ENCODE data around the gene SV2B. TPM values are rescaled to one million over a fixed set of nuclear protein-coding genes. Genes with fewer than 3 reads are reported as not detected.

The SV2B gene
- total and polyA plus RNA-seq, 2 donors (not counting 1 experiment from before 2014, with no cell fraction given) = under 0.01 TPM; not detected in 1

DNA sequence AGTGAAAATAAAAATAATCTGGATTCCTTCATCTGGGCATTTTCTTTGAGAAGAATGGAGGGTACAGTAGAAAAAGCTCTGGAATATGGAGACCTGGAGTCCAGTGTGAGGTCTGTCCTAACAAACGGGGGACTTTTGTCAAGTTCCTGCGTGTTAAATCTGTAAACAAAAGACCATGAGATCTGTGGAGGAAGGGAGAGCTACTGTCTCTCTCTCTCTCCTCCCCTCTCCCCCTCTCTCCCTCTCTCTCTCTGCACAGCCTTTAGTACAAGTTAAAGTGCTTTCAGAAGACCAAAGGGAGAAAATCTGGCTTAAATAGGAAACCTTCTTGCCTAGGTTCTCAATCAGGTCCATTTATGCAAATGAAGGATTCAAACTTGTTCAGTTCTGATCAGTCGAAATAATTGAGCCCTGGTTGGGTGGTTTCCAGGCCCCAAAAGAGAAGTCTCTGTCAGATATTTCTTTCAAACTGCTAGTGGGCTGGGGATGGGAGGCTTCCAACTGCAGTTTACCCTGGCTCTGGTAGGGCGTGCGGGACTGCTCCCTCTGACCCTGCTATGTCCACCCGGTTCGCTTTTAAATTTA, 103.7 kb downstream of the SV2B start:
- H3K79me2 ChIP-seq (ENCODE audit: control insufficient read depth, insufficient read depth, low read length) = no peaks in the 10 kb centered on the region
- no peak overlapping the region for H2AFZ ChIP-seq (ENCODE audit: low read length)
- H3K9ac ChIP-seq (ENCODE audit: insufficient read depth, low read length) = no peak overlapping the region
- H3K27ac ChIP-seq (ENCODE audit: insufficient read depth, low read length) = no peak overlapping the region
- no peak for TF ChIP-seq EZH2 (IDR thresholded peaks at IDR 0.05; ENCODE audit: low read length, missing control alignments)
- TF ChIP-seq, protein P1, sequence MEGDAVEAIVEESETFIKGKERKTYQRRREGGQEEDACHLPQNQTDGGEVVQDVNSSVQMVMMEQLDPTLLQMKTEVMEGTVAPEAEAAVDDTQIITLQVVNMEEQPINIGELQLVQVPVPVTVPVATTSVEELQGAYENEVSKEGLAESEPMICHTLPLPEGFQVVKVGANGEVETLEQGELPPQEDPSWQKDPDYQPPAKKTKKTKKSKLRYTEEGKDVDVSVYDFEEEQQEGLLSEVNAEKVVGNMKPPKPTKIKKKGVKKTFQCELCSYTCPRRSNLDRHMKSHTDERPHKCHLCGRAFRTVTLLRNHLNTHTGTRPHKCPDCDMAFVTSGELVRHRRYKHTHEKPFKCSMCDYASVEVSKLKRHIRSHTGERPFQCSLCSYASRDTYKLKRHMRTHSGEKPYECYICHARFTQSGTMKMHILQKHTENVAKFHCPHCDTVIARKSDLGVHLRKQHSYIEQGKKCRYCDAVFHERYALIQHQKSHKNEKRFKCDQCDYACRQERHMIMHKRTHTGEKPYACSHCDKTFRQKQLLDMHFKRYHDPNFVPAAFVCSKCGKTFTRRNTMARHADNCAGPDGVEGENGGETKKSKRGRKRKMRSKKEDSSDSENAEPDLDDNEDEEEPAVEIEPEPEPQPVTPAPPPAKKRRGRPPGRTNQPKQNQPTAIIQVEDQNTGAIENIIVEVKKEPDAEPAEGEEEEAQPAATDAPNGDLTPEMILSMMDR (conservative IDR thresholded peaks at IDR 0.05 in 1 of 2, IDR thresholded peaks at IDR 0.05 in 1 of 2; ENCODE audit: low read depth in 1 of 2, low read length in 2 of 2) = no peak
- DNase-seq (ENCODE audit: low read depth in 2 of 2) = no peak
- H3K4me3 ChIP-seq (replicated peaks in 1 of 4; ENCODE audit: control extremely low read depth in 1 of 4, insufficient read depth in 1 of 4, low read depth in 3 of 4, low read length in 4 of 4) = no peak overlapping the region
- no peak overlapping the region for H3K4me2 ChIP-seq (ENCODE audit: extremely low read depth, insufficient read depth, low read length)
- H3K27me3 ChIP-seq (ENCODE audit: control insufficient read depth, insufficient read depth, low read length) = no peaks in the 10 kb centered on the region
- H3K9me3 ChIP-seq (ENCODE audit: control insufficient read depth, insufficient read depth, low read depth, low read length) = no peaks in the 10 kb centered on the region
- H3K36me3 ChIP-seq (ENCODE audit: control insufficient read depth, insufficient read depth, low read length) = no peaks in the 10 kb centered on the region
- no peaks in the 10 kb centered on the region for H3K4me1 ChIP-seq (ENCODE audit: control insufficient read depth, extremely low read depth, insufficient read depth, low read length)
- H4K20me1 ChIP-seq (ENCODE audit: control insufficient read depth, extremely low read depth, insufficient read depth, low read length) = no peaks in the 10 kb centered on the region

DNA sequence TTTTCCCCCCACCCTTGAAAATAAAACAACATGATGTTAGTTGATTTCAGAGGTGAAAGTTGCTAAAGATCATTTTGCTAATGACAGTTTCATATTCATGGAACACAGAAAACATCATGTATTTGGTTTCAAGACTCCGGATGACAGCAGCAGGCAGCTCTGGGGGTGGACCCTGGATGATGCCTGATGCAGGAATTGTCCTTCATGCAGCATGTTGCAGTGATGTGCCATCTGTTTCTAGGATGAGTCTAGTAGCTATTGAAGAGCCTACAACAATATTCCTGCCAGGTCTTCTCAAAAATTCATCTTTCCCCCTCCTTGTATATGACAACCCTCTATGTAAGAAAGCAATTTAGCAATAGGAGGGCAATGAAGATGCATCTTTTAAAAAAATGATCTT, 108.3 kb downstream of the SV2B start:
- TF ChIP-seq, protein P1 (conservative IDR thresholded peaks at IDR 0.05 in 1 of 2, IDR thresholded peaks at IDR 0.05 in 1 of 2; ENCODE audit: low read depth in 1 of 2, low read length in 2 of 2) = no peak
- TF ChIP-seq EZH2 (IDR thresholded peaks at IDR 0.05; ENCODE audit: low read length, missing control alignments) = no peak
- no peak for DNase-seq (ENCODE audit: low read depth in 2 of 2)
- H2AFZ ChIP-seq (ENCODE audit: low read length) = no peak overlapping the region
- H3K9ac ChIP-seq (ENCODE audit: insufficient read depth, low read length) = no peak overlapping the region
- H3K4me3 ChIP-seq (replicated peaks in 1 of 4; ENCODE audit: control extremely low read depth in 1 of 4, insufficient read depth in 1 of 4, low read depth in 3 of 4, low read length in 4 of 4) = no peak overlapping the region
- H3K36me3 ChIP-seq (ENCODE audit: control insufficient read depth, insufficient read depth, low read length) = no peaks in the 10 kb centered on the region
- H3K79me2 ChIP-seq (ENCODE audit: control insufficient read depth, insufficient read depth, low read length) = no peaks in the 10 kb centered on the region
- no peaks in the 10 kb centered on the region for H4K20me1 ChIP-seq (ENCODE audit: control insufficient read depth, extremely low read depth, insufficient read depth, low read length)
- no peaks in the 10 kb centered on the region for H3K4me1 ChIP-seq (ENCODE audit: control insufficient read depth, extremely low read depth, insufficient read depth, low read length)
- H3K27me3 ChIP-seq (ENCODE audit: control insufficient read depth, insufficient read depth, low read length) = no peaks in the 10 kb centered on the region
- H3K27ac ChIP-seq (ENCODE audit: insufficient read depth, low read length) = no peak overlapping the region
- H3K4me2 ChIP-seq (ENCODE audit: extremely low read depth, insufficient read depth, low read length) = no peak overlapping the region
- H3K9me3 ChIP-seq (ENCODE audit: control insufficient read depth, insufficient read depth, low read depth, low read length) = no peaks in the 10 kb centered on the region

GRCh38 chr15:91209318-91209717, 109.3 kb downstream of the SV2B start:
- Histone ChIP-seq H3K27me3 (ENCODE audit: control insufficient read depth, insufficient read depth, low read length) (no peaks in the 10 kb centered on the region), H3K36me3 (ENCODE audit: control insufficient read depth, insufficient read depth, low read length) (no peaks in the 10 kb centered on the region), H3K27ac (ENCODE audit: insufficient read depth, low read length) (no peak overlapping the region), H3K4me1 (ENCODE audit: control insufficient read depth, extremely low read depth, insufficient read depth, low read length) (no peaks in the 10 kb centered on the region), H2AFZ (ENCODE audit: low read length) (no peak overlapping the region), H3K9me3 (ENCODE audit: control insufficient read depth, insufficient read depth, low read depth, low read length) (no peaks in the 10 kb centered on the region), H4K20me1 (ENCODE audit: control insufficient read depth, extremely low read depth, insufficient read depth, low read length) (no peaks in the 10 kb centered on the region), H3K79me2 (ENCODE audit: control insufficient read depth, insufficient read depth, low read length) (no peaks in the 10 kb centered on the region), H3K9ac (ENCODE audit: insufficient read depth, low read length) (no peak overlapping the region), H3K4me2 (ENCODE audit: extremely low read depth, insufficient read depth, low read length) (no peak overlapping the region), H3K4me3 (replicated peaks in 1 of 4; ENCODE audit: control extremely low read depth in 1 of 4, insufficient read depth in 1 of 4, low read depth in 3 of 4, low read length in 4 of 4) (no peak overlapping the region)
- TF ChIP-seq, protein P1 (conservative IDR thresholded peaks at IDR 0.05 in 1 of 2, IDR thresholded peaks at IDR 0.05 in 1 of 2; ENCODE audit: low read depth in 1 of 2, low read length in 2 of 2) = no peak
- TF ChIP-seq EZH2 (IDR thresholded peaks at IDR 0.05; ENCODE audit: low read length, missing control alignments) = no peak
- DNase-seq (ENCODE audit: low read depth in 2 of 2) = no peak
